Measurements from ENCODE around the gene DTX2.
"Not testable (repeated sequence)": the region's sequence is repeated elsewhere in the genome, so short reads cannot be mapped to it uniquely, and the experiment has no call there.

DNA sequence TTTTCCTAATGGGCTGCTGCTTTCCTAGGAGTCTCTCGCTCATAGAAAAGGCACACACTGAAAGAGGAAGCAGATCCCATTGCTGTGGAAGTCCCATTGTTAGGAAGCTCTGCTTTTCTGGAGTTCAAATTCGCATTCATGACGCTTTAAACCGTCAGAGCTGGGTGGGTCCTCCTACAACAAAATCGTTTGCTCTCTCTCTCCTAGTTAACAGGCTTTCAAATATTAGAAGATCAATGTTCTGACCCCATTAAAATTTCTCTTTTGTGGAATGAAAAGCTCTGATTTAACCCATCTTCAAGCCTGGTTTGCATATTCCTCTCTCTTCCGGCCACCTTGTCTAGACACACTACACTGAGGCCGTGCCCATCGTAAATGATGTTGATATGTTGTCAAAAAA lies 81.7 kb downstream of the DTX2 start, which contains the start of gene SPDYE16:
- not testable (repeated sequence) for TF ChIP-seq POLR2A (IDR thresholded peaks at IDR 0.05; ENCODE audit: low read length); GATA1 (IDR thresholded peaks at IDR 0.05; ENCODE audit: low read depth, low read length)
